Activated CD8-positive, alpha-beta memory T cell treated with anti-CD3 and anti-CD28 coated beads, Interleukin-2, amount 50 U/mL, for 48 hours (primary cell): Measurements from ENCODE around the gene RIMBP2.
"Not testable (repeated sequence)": the region's sequence is repeated elsewhere in the genome, so short reads cannot be mapped to it uniquely, and the experiment has no call there.

Source experiments
- DNase-seq: peaks from one replicate; pipeline ENCODE4 v3.0.0-alpha.2; 2020

Gene RIMBP2

DNA sequence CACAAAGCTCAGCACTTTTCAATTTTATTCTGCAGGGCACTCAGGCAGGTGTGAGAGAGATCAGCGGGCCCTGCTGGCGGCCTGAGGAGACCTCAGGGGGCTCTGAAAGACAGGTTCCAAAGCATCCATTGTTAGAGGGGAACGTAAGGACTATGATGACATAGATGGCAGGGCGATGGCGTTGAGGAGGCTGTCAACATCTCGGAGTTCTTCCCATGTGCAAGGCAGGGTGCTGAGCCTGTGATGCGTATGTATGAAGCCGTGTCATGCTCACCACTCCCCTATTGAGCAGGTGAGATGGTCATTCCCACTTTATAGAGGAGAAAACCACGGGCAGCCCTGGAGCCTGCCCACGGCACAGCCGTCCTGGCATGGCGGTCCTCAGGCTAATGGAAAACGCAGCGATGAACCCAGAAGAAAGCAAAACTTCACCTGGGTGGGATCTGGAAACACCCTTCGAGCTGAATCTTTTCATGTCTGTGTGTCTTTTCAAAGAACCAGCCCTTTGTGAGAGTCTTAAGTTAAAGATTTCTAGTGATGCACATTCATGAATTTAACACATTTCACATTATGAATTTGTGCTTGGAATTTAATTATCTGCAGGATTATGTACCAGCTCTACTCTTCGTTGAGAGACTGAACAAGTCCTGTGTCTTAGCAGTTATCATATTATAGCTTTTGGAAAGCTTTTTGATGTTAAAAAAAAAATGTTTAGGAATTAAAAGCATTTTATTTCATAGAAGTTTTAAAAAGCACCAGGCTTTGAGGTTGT lies 64.7 kb downstream of the RIMBP2 start:
- no peak for DNase-seq

GRCh38 chr12:130650131-130650530 lies 66.0 kb downstream of the RIMBP2 start:
- DNase-seq = no peak

- no peak for DNase-seq
These were observed 66.7 kb downstream of the RIMBP2 start for GRCh38 chr12:130649101-130650045.

- no peak for DNase-seq
These were observed 68.3 kb downstream of the RIMBP2 start for GRCh38 chr12:130647814-130648213.

DNA sequence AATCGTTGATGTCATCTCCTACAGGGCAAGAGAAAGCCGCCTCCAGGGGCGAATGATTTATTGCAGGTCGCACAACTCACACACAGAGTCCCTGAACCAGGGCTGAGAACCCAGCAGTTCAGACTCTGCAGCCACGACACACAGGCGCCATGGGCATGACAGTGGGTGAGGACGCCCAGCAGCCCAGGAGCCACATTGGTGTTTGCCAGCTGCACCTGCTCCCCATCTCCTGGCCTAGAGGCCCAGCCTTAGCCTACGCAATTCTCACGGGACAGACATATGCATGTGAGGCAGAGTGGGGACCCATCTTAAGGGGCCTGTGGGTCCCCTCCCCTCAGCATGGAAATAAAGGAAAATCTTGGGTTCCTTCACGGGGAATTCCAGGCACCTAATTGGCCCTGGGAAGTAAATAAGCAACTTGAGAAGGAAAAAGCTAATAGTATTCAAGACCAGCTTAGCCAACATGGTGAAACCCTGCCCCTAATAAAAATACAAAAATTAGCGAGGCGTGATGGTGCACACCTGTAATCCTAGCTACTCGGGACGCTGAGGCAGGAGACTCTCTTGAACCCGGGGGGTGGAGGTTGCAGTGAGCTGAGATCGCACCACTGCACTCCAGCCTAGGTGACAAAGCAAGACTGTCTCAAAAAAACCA lies 69.3 kb downstream of the RIMBP2 start:
- DNase-seq = no peak

- DNase-seq = not testable (repeated sequence)
These were observed 69.9 kb downstream of the RIMBP2 start for GRCh38 chr12:130646191-130646590.

- no peak for DNase-seq
These were observed 70.3 kb downstream of the RIMBP2 start for GRCh38 chr12:130645751-130646150.

DNA sequence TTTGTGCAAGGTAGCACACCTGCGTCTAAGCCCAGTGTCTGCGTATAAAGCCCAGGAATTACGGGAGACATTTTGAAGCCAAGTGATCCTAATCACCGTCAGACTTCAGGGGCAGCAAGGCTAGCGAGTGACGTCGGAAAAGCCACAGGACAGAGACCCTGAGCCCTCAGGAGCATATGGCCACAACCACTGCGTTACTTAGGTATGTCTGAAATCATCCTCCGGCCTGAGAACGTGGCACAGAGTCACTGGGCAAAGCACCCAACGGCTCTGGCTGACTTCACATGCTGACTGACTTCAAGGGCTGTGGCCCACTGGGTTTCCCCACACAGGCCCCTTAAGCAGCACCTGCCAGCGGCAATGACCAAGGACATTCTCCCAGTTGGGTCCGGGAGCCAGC lies 71.5 kb downstream of the RIMBP2 start:
- no peak for DNase-seq

- no peak for DNase-seq
These were observed 72.0 kb downstream of the RIMBP2 start for GRCh38 chr12:130644146-130644545.

DNA sequence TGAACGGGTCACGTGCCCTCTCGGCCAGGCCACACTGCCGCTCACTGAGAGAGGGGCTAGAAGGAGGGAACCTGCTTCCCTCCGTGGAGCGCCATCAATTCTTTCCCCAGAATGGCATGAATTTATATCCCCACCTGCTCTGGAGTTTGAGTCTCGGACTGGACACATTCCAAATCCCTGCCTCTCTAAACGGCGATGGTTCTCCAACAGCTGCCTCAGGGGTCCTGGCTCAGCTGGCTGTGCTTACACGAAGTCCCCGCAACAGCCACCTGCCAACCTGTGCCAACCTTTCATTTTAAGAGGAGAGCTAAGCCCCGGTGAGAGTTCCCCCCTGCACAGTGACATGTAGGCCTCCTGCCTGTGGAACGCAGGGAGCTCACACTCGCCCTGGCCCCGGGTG lies 73.2 kb downstream of the RIMBP2 start:
- no peak for DNase-seq

DNA sequence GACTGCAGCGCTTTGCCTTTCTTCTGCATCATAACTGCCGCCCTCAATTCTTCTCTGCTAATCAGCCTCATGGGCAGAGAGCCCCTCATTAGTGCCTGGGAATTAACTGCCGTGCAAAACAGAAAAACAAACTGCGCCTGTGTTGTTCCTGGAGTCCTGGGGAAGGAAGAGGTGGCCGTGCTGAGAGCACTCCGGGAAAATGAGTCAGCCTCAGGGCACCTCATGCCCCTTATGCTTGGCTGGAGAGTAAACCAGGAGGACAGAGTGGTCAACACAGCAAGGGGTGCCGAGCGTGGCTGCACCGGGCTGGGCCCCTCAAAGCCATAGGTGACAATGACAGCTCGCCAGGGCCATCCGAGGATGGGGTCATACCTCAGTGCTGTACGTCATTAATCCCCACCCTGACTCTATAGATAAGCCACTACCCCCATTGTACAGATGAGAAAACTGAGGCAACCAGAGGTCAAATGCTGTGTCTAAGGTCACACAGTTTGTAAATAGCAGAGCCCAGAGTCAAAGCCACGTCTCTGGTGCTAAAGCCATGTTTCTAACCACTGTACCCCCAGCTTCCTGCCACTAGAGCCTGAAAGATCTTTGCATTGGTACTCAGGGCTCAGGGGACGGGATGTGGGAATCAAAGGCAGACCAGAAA lies 74.4 kb downstream of the RIMBP2 start:
- no peak for DNase-seq

DNA sequence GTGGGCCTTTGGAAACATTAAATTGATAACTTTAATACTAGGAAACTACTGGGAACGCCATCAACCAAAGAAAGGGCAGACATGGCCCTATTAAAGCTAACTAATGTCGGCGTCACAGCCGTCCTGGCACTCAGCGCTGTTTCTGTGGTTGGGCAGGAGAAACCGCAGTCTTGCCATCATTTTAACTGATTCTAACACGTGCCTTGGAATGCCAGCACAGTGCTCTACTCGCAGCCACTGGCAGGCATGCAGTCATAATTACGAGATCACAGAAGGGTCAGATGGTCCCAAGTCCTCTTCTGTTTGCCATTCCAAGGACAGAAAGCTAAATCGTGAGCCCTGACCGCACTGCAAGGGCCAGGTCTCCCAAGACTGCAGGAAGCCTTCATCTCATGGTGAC lies 75.2 kb downstream of the RIMBP2 start:
- DNase-seq = no peak

GRCh38 chr12:130640496-130640895 lies 75.6 kb downstream of the RIMBP2 start:
- no peak for DNase-seq

DNA sequence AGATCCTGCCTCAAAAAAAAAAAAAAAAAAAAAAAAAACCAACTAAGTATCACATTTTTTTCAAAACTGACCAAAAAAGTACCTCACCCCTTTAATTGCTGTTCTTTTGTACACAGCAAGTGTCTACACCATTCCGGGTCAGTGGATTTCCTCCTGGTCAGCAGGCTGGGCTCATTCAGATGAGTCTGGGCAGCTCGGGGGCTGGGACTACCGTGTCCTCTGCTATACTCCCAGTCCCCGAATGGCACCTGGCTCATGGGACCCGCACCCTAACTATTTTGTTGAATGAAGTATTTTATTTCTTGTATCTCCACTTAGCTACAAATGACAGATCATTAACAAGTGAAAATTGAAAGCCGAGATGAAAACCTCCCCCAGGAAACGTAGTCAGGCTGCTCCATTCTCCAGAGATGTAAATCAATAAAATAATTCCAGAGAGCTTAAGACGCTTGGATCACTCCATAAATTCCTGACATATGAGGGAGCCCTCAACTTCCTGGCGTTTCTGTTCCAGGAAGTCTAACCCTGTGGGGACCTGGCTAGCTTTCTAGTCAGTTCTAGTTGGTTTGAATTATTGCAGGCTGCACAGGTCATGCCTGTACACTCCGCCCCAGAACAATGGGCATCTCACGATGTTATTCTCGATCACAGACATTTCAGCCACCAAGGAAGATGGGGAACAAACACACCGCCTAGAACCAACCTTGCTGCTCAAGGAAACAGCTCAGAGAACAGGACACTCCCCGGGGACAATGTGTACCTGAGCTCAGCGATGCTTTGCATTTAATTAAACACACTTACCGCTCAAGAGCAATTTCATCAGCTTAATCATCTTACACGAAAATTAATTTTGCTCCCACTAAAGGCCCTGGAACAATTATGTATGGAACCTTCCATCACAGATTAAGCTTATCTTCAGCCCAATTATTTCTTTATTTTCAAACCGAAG lies 76.3 kb downstream of the RIMBP2 start:
- DNase-seq = no peak

DNA sequence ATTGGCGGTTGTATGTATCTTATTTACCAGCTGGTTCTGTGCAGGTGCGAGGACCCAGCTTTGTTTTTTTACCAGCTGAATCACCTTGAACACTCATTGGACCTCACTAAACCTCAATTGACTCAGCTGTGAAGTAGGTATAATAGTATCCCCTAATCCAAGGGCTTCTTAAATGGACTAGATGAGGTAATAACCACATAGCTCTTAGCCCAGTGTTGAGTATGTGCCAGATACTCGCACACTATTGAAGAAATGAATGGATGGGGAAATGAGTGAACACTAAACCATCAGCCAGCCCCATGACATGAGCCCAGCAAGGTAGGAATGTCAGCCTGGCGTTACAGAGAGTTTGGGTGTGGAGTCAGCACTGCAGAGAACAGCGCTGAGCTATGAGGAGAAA lies 79.7 kb downstream of the RIMBP2 start:
- no peak for DNase-seq

GRCh38 chr12:130634866-130635265 lies 81.2 kb downstream of the RIMBP2 start:
- no peak for DNase-seq

DNA sequence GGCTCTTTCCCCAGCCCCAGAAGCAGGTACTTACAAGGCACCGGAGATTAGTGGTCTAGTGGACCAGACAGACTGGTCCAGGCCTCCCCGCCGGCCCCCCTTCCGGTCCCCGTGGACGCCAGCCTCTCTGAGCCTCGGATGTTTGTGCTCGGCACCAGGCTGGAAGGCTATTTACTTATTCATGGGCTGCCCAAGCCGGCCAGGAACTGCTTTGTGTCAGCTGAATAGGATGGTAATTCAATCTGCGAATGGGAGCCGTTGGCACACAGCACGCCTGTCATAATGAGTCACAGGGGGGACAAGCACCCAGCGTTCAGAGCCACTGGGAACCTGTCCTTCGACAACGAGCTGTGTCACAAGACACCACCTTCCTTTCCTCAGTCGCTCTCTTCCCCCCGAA lies 82.3 kb downstream of the RIMBP2 start:
- DNase-seq = no peak

- no peak for DNase-seq
These were observed 83.5 kb downstream of the RIMBP2 start for GRCh38 chr12:130632642-130633041.

DNA sequence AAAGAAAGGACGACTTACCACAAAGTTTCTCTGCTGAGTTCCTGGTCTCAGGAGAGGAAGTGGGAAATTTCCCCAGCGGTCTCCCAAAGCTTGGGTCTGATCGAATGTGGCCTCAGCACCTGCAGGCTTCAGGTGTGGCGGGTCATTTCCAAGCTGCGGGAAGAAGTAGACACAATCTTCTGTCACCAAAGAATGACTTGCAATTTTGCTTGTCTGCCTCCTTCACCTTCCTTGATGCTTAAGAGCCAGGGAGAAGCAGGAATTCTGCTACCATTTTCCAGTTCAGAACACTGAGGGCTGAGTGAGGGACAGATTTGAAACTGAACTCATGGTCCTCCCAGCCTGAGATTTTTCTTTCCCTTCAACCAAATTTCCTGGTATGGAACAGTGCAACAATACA lies 87.8 kb downstream of the RIMBP2 start:
- no peak for DNase-seq

DNA sequence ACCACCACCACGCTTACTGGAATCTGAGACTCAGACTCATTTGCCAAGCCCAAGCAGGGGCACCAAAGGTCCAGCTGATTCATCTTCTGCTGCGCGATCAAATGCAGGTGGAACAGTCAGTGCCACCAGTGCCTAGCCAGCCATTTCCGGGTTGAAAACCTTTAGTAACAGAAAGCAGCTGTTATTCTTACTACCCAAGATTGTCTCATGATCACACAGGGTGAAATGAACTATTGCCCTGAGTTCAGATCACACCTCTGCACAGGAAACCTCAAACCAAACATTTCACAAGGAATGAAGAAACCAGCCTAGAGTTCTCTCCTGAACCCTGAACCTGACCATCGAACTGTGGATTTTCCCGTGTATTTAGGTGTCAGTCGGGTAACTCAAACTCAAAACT lies 88.9 kb downstream of the RIMBP2 start:
- DNase-seq = no peak

DNA sequence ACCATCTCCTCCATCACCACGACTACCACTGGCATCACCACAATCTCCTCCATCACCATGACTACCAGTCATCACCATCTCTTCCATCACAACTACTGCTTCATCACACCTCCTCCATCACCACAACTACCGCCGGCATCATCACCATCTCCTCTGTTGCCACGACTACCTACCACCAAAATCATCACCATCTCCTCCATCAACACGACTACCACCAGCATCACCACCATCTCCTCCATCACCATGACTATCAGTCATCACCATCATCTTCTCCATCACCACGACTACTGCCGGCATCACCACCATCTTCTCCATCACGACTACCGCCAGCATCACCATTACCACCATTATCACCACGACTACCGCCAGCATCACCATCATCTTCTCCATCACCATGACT lies 89.5 kb downstream of the RIMBP2 start:
- DNase-seq = no peak

- DNase-seq = no peak
These were observed 90.9 kb downstream of the RIMBP2 start for GRCh38 chr12:130625201-130625600.
